Mesenchymal stem cell (in vitro differentiated cells and primary cell): ENCODE data around the gene OVCA2.

Experiments
- DNase-seq: peaks from one replicate; pipeline ENCODE4 v3.0.0-alpha.2; 2013
- H2AFZ ChIP-seq: one replicate; pipeline ENCODE4 v1.6.1; 2013; ENCODE audit warnings: low read depth, mild to moderate bottlenecking, control low read depth, inconsistent platforms, low read length, moderate library complexity
- H2AK5ac ChIP-seq: 2 replicates; pipeline ENCODE4 v1.6.1; 2013; ENCODE audit warnings: low read length, moderate library complexity, mild to moderate bottlenecking, inconsistent platforms; ENCODE audit not compliant: severe bottlenecking
- H2BK120ac ChIP-seq: one replicate; pipeline ENCODE4 v1.6.1; 2013; ENCODE audit warnings: low read depth, mild to moderate bottlenecking, inconsistent platforms, low read length, moderate library complexity
- H2BK12ac ChIP-seq, 2 experiments: one replicate each; pipeline ENCODE4 v1.6.1; 2013; ENCODE audit warnings: inconsistent platforms in 2 of 2, low read length in 2 of 2, mild to moderate bottlenecking in 2 of 2, moderate library complexity in 2 of 2, control low read depth in 1 of 2
- H2BK15ac ChIP-seq: one replicate; pipeline ENCODE4 v1.6.1; 2013; ENCODE audit warnings: mild to moderate bottlenecking, low read depth, inconsistent platforms; ENCODE audit not compliant: poor library complexity, severe bottlenecking
- H2BK5ac ChIP-seq: 2 replicates; pipeline ENCODE4 v1.6.1; 2013; ENCODE audit warnings: low read depth, mild to moderate bottlenecking, low read length, control low read depth, inconsistent platforms; ENCODE audit not compliant: poor library complexity, severe bottlenecking
- H3K14ac ChIP-seq, 2 experiments: one replicate each; pipeline ENCODE4 v1.6.1; 2013; ENCODE audit warnings: inconsistent platforms in 2 of 2, low read length in 2 of 2, control low read depth in 1 of 2, mild to moderate bottlenecking in 1 of 2, moderate library complexity in 1 of 2
- H3K18ac ChIP-seq, 2 experiments: one replicate each; pipeline ENCODE4 v1.6.1; 2013; ENCODE audit warnings: inconsistent platforms in 2 of 2, low read length in 2 of 2, control low read depth in 1 of 2, low read depth in 1 of 2, mild to moderate bottlenecking in 1 of 2
- H3K23ac ChIP-seq, 2 experiments: one replicate each; pipeline ENCODE4 v1.6.1; 2013; ENCODE audit warnings: inconsistent platforms in 2 of 2, low read length in 2 of 2, mild to moderate bottlenecking in 2 of 2, moderate library complexity in 2 of 2, control low read depth in 1 of 2
- H3K27ac ChIP-seq: 2 replicates; pipeline ENCODE4 v1.5.1; 2013; ENCODE audit warnings: mild to moderate bottlenecking, moderate library complexity, low read length, control low read depth, inconsistent platforms; ENCODE audit not compliant: poor library complexity, severe bottlenecking
- H3K27me3 ChIP-seq, 2 experiments: 2 replicates each; pipeline versions ENCODE4 v1.6.1 to v1.7.0; 2013; ENCODE audit warnings: low read length in 2 of 2, mild to moderate bottlenecking in 2 of 2, moderate library complexity in 2 of 2, control low read depth in 1 of 2, inconsistent platforms in 1 of 2; ENCODE audit not compliant: control insufficient read depth in 1 of 2, insufficient read depth in 1 of 2
- H3K36me3 ChIP-seq, 2 experiments: 2 replicates each; pipeline versions ENCODE4 v1.6.1 to v1.7.0; 2013; ENCODE audit warnings: low read length in 2 of 2, control low read depth in 1 of 2, inconsistent platforms in 1 of 2, low read depth in 1 of 2, mild to moderate bottlenecking in 1 of 2; ENCODE audit not compliant: insufficient read depth in 2 of 2, control insufficient read depth in 1 of 2
- H3K4ac ChIP-seq, 2 experiments: one replicate each; pipeline ENCODE4 v1.6.1; 2013; ENCODE audit warnings: inconsistent platforms in 2 of 2, low read length in 2 of 2, mild to moderate bottlenecking in 2 of 2, moderate library complexity in 2 of 2, control low read depth in 1 of 2, low read depth in 1 of 2
- H3K4me1 ChIP-seq: 2 replicates; pipeline ENCODE4 v1.6.1; 2013; ENCODE audit warnings: low read depth, low read length, control low read depth; ENCODE audit not compliant: control insufficient read depth, insufficient read depth
- H3K4me2 ChIP-seq: 2 replicates; pipeline ENCODE4 v1.6.1; 2013; ENCODE audit warnings: low read length, mild to moderate bottlenecking, inconsistent platforms; ENCODE audit not compliant: poor library complexity, severe bottlenecking
- H3K4me3 ChIP-seq, 2 experiments: 2 replicates each; pipeline versions ENCODE4 v1.5.1 to v1.7.0; 2013; ENCODE audit warnings: low read length in 2 of 2, mild to moderate bottlenecking in 2 of 2, control low read depth in 1 of 2, low read depth in 1 of 2; ENCODE audit not compliant: insufficient read depth in 1 of 2
- H3K79me1 ChIP-seq: replicated peaks from 2 replicates; pipeline ENCODE4 v1.6.1; 2013; ENCODE audit warnings: mild to moderate bottlenecking, control low read depth, low read length, inconsistent platforms; ENCODE audit not compliant: poor library complexity, severe bottlenecking
- H3K9ac ChIP-seq: 2 replicates; pipeline ENCODE4 v1.7.0; 2013; ENCODE audit warnings: mild to moderate bottlenecking, low read length, moderate library complexity
- H3K9me3 ChIP-seq: 2 replicates; pipeline ENCODE4 v1.7.0; 2013; ENCODE audit warnings: mild to moderate bottlenecking, low read length; ENCODE audit not compliant: control insufficient read depth
- H4K8ac ChIP-seq: one replicate; pipeline ENCODE4 v1.6.1; 2013; ENCODE audit warnings: inconsistent platforms, mild to moderate bottlenecking, low read length, moderate library complexity
- H4K91ac ChIP-seq: one replicate; pipeline ENCODE4 v1.6.1; 2013; ENCODE audit warnings: mild to moderate bottlenecking, low read length, inconsistent platforms
- WGBS: methylation state at CpG from one replicate; pipeline ENCODE4 v1.1.7; 2013; ENCODE audit warnings: mixed read lengths; 5-methylcytosine and 5-hydroxymethylcytosine counted together

Gene OVCA2

GRCh38 chr17:2051061-2051932 is 9.5 kb downstream of the OVCA2 start:
- H2BK15ac ChIP-seq = peak overlapping the region; percentile 7
- H2BK12ac ChIP-seq = peak overlapping the region in 1 of 2 experiments; percentile 73
- H3K23ac ChIP-seq = peak overlapping the region in 1 of 2 experiments; percentile 94
- peak; percentile 83 for DNase-seq
- peaks cover 38% of the 10 kb centered on the region for H3K4me1 ChIP-seq
- peak overlapping the region; percentile 19 for H2BK120ac ChIP-seq
- H3K18ac ChIP-seq = no peak overlapping the region
- peaks cover 2% of the 10 kb centered on the region for H3K79me1 ChIP-seq
- H3K4me3 ChIP-seq = peak overlapping the region in 1 of 2 experiments; percentile 84
- H3K14ac ChIP-seq = no peak overlapping the region
- H4K91ac ChIP-seq = no peak overlapping the region
- peak overlapping the region; percentile 98 for H3K4me2 ChIP-seq
- no peak overlapping the region for H2AK5ac ChIP-seq
- no peak overlapping the region for H2AFZ ChIP-seq
- no peaks in the 10 kb centered on the region for H3K9me3 ChIP-seq
- H3K9ac ChIP-seq = no peak overlapping the region
- H2BK5ac ChIP-seq = no peak overlapping the region
- H3K27me3 ChIP-seq = no peaks in the 10 kb centered on the region
- H4K8ac ChIP-seq = no peak overlapping the region
- H3K36me3 ChIP-seq = peaks cover 0 to under 1% of the 10 kb centered on the region in 2 experiments
- H3K4ac ChIP-seq = no peak overlapping the region
- 8% methylated on average over 69 of the region's 81 CpGs for WGBS
- no peak overlapping the region for H3K27ac ChIP-seq

- H3K9me3 ChIP-seq = no peaks in the 10 kb centered on the region
- no peak overlapping the region for H3K4me3 ChIP-seq
- no peak overlapping the region for H3K4me2 ChIP-seq
- H3K36me3 ChIP-seq = peaks cover 0 to 8% of the 10 kb centered on the region in 2 experiments
- no peak for DNase-seq
- peaks cover 2% of the 10 kb centered on the region for H3K79me1 ChIP-seq
- no peak overlapping the region for H2BK15ac ChIP-seq
- no peak overlapping the region for H2BK12ac ChIP-seq
- WGBS = 62% methylated on average over 13 of the region's 14 CpGs
- no peak overlapping the region for H4K91ac ChIP-seq
- no peak overlapping the region for H3K23ac ChIP-seq
- no peak overlapping the region for H3K9ac ChIP-seq
- H3K27ac ChIP-seq = no peak overlapping the region
- no peak overlapping the region for H3K18ac ChIP-seq
- no peak overlapping the region for H3K14ac ChIP-seq
- no peak overlapping the region for H2BK5ac ChIP-seq
- peaks cover 43% of the 10 kb centered on the region for H3K4me1 ChIP-seq
- H2AFZ ChIP-seq = no peak overlapping the region
- no peak overlapping the region for H2BK120ac ChIP-seq
- no peaks in the 10 kb centered on the region for H3K27me3 ChIP-seq
- H3K4ac ChIP-seq = no peak overlapping the region
- no peak overlapping the region for H2AK5ac ChIP-seq
- H4K8ac ChIP-seq = no peak overlapping the region
These were observed 10.2 kb downstream of the OVCA2 start for GRCh38 chr17:2051933-2052559.

GRCh38 chr17:2053380-2054261 is 11.8 kb downstream of the OVCA2 start:
- peak; percentile 86 for DNase-seq
- H2BK120ac ChIP-seq = peak overlapping the region; percentile 68
- no peaks in the 10 kb centered on the region for H3K27me3 ChIP-seq
- peak overlapping the region; percentile 92 for H3K4me2 ChIP-seq
- peak overlapping the region; percentile 78 for H4K91ac ChIP-seq
- no peak overlapping the region for H2BK5ac ChIP-seq
- H3K79me1 ChIP-seq = peaks cover 6% of the 10 kb centered on the region
- peak overlapping the region in 1 of 2 experiments; percentile 45 for H3K4ac ChIP-seq
- peak overlapping the region; percentile 80 for H3K9ac ChIP-seq
- H3K36me3 ChIP-seq = peaks cover 0 to 24% of the 10 kb centered on the region in 2 experiments
- peaks cover 45% of the 10 kb centered on the region for H3K4me1 ChIP-seq
- H3K14ac ChIP-seq = peak overlapping the region in 1 of 2 experiments; percentile 22
- H3K27ac ChIP-seq = no peak overlapping the region
- H2AK5ac ChIP-seq = no peak overlapping the region
- H2AFZ ChIP-seq = no peak overlapping the region
- peak overlapping the region; percentile 67 for H2BK15ac ChIP-seq
- peak overlapping the region in 1 of 2 experiments; percentile 9 for H3K23ac ChIP-seq
- H3K18ac ChIP-seq = peak overlapping the region; percentile 81 to 89
- H4K8ac ChIP-seq = peak overlapping the region; percentile 28
- WGBS = 9% methylated on average over 56 of the region's 84 CpGs
- peak overlapping the region; percentile 55 to 66 for H2BK12ac ChIP-seq
- H3K9me3 ChIP-seq = no peaks in the 10 kb centered on the region
- H3K4me3 ChIP-seq = peak overlapping the region; percentile 62 to 75
